CD14-positive monocyte (primary cell): ENCODE results near the gene MEPE. TPM values are rescaled to one million over a fixed set of nuclear protein-coding genes. Genes with fewer than 3 reads are reported as not detected.

Experiments
- DNase-seq, 3 donors: peaks; one replicate each; pipeline ENCODE4 v3.0.0-alpha.2; 2011 to 2022
- H2AFZ ChIP-seq: 2 replicates; pipeline ENCODE4 v1.6.0; 2012; ENCODE audit warnings: mild to moderate bottlenecking, low read depth, low read length, inconsistent platforms; ENCODE audit not compliant: insufficient read depth, poor library complexity, severe bottlenecking
- H3K27ac ChIP-seq, 2 donors: 1 replicate in 1 of 2; 2 replicates in 1 of 2; pipeline ENCODE4 v1.5.1; 2012 to 2013; ENCODE audit warnings: low read length in 2 of 2, control low read depth in 1 of 2, inconsistent platforms in 1 of 2, low read depth in 1 of 2, mild to moderate bottlenecking in 1 of 2
- H3K27me3 ChIP-seq, 2 donors: one replicate each; pipeline versions ENCODE4 v1.6.0 to v1.6.1; 2011 to 2013; ENCODE audit warnings: low read length in 2 of 2; ENCODE audit not compliant: control insufficient read depth in 2 of 2, insufficient read depth in 2 of 2
- H3K36me3 ChIP-seq, 2 donors: replicated peaks in 1 of 2; 1 replicate in 1 of 2; 2 replicates in 1 of 2; pipeline versions ENCODE4 v1.5.1 to v1.6.1; 2012 to 2013; ENCODE audit warnings: low read length in 2 of 2, control low read depth in 1 of 2, inconsistent platforms in 1 of 2, mild to moderate bottlenecking in 1 of 2; ENCODE audit not compliant: insufficient read depth in 2 of 2, control insufficient read depth in 1 of 2
- H3K4me1 ChIP-seq, 2 donors: 1 replicate in 1 of 2; 2 replicates in 1 of 2; pipeline versions ENCODE4 v1.5.1 to v1.6.1; 2012 to 2013; ENCODE audit warnings: low read length in 2 of 2, control low read depth in 1 of 2, inconsistent platforms in 1 of 2, mild to moderate bottlenecking in 1 of 2, moderate library complexity in 1 of 2; ENCODE audit not compliant: insufficient read depth in 2 of 2, control insufficient read depth in 1 of 2
- H3K4me2 ChIP-seq: replicated peaks from 2 replicates; pipeline ENCODE3; 2012; ENCODE audit warnings: low read length, moderate library complexity, mild to moderate bottlenecking; ENCODE audit not compliant: poor library complexity, severe bottlenecking; ENCODE audit errors: extremely low read depth
- H3K4me3 ChIP-seq, 3 experiments: fragments of 200-600 bp in 1 of 3; sonication (generic) in 1 of 3; replicated peaks in 1 of 3; 1 replicate in 2 of 3; 2 replicates in 1 of 3; pipeline ENCODE4 v1.5.1; 2011 to 2013; ENCODE audit warnings: low read length in 3 of 3, mild to moderate bottlenecking in 3 of 3, control low read depth in 2 of 3, low read depth in 2 of 3, inconsistent platforms in 1 of 3, moderate library complexity in 1 of 3
- H3K79me2 ChIP-seq: 2 replicates; pipeline ENCODE4 v1.6.0; 2012; ENCODE audit warnings: mild to moderate bottlenecking, control low read depth, inconsistent platforms, low read length, moderate library complexity; ENCODE audit not compliant: insufficient read depth
- H3K9ac ChIP-seq: 2 replicates; pipeline ENCODE4 v1.6.0; 2017; ENCODE audit warnings: low read length, mild to moderate bottlenecking; ENCODE audit not compliant: insufficient read depth, poor library complexity, severe bottlenecking
- H3K9me3 ChIP-seq, 2 donors: replicated peaks in 1 of 2; 1 replicate in 1 of 2; 2 replicates in 1 of 2; pipeline versions ENCODE4 v1.5.1 to v1.6.1; 2012 to 2013; ENCODE audit warnings: low read length in 2 of 2, control low read depth in 1 of 2; ENCODE audit not compliant: control insufficient read depth in 1 of 2, insufficient read depth in 1 of 2
- H4K20me1 ChIP-seq: 2 replicates; pipeline ENCODE4 v1.6.0; 2012; ENCODE audit warnings: mild to moderate bottlenecking, low read length, control low read depth, moderate library complexity; ENCODE audit not compliant: insufficient read depth
- H3K27ac Mint-ChIP-seq, 7 donors: one replicate each; pipeline ENCODE4 v1.8.0; 2020; ENCODE audit warnings: mild to moderate bottlenecking in 7 of 7, mixed read lengths in 7 of 7, moderate library complexity in 6 of 7, inconsistent platforms in 2 of 7
- H3K27me3 Mint-ChIP-seq, 3 donors: one replicate each; pipeline ENCODE4 v1.8.0; 2021 to 2022; ENCODE audit warnings: low read depth in 3 of 3, mild to moderate bottlenecking in 3 of 3, mixed read lengths in 3 of 3, moderate library complexity in 3 of 3, inconsistent platforms in 1 of 3
- H3K36me3 Mint-ChIP-seq, 2 donors: one replicate each; pipeline ENCODE4 v1.8.0; 2020; ENCODE audit warnings: mixed read lengths in 2 of 2, inconsistent platforms in 1 of 2, mild to moderate bottlenecking in 1 of 2
- H3K4me1 Mint-ChIP-seq: one replicate; pipeline ENCODE4 v1.8.0; 2020; ENCODE audit warnings: mild to moderate bottlenecking, mixed read lengths
- H3K4me3 Mint-ChIP-seq, 2 donors: one replicate each; pipeline ENCODE4 v1.8.0; 2020; ENCODE audit warnings: mild to moderate bottlenecking in 2 of 2, mixed read lengths in 2 of 2, moderate library complexity in 1 of 2
- H3K9me3 Mint-ChIP-seq, 7 donors: one replicate each; pipeline ENCODE4 v1.8.0; 2020 to 2022; ENCODE audit warnings: mixed read lengths in 7 of 7, mild to moderate bottlenecking in 6 of 7, moderate library complexity in 6 of 7, inconsistent platforms in 2 of 7
- CTCF ChIP-seq: fragments of 200-600 bp; IDR thresholded peaks from one replicate; pipeline ENCODE4 v1.8.0; 2022; ENCODE audit warnings: antibody characterized with exemption, mild to moderate bottlenecking
- WGBS: methylation state at CpG from one replicate; pipeline ENCODE4 v1.1.5; 2013; ENCODE audit warnings: missing lambda C conversion rate; ENCODE audit not compliant: insufficient coverage; 5-methylcytosine and 5-hydroxymethylcytosine counted together
- intact Hi-C, 2 donors: fragments of 100-400 bp; cut with micrococcal nuclease; formaldehyde crosslinking; loops; one replicate each; pipeline versions ENCODE4 v1.15.0 to v1.15.1; 2023
- polyA plus RNA-seq, 3 donors: library from polyadenylated mRNA; depleted of rRNA in 1 of 3; unstranded in 2 of 3; stranded (reverse) in 1 of 3; fragments of 300-500 nt in 2 of 3; fragments of >200 nt in 1 of 3; fragmentation: Illumina TruSeq in 2 of 3; gene quantifications; 1 replicate in 2 of 3; 2 replicates in 1 of 3; pipeline ENCODE4 v1.2.3, GENCODE V29; 2012 to 2021

MEPE gene
- polyA plus RNA-seq, 3 donors: not detected

GRCh38 chr4:87839592-87839946, 6.8 kb downstream of the MEPE start:
- H3K4me3 ChIP-seq: no peak overlapping the region
- Mint-ChIP-seq H3K4me3 (no peak overlapping the region), H3K27me3 (peaks cover 0 to 10% (median 5%) of the 10 kb centered on the region in 3 donors), H3K4me1 (peaks cover 17% of the 10 kb centered on the region), H3K36me3 (no peaks in the 10 kb centered on the region), H3K9me3 (no peaks in the 10 kb centered on the region), H3K27ac (no peak overlapping the region)
- no peak overlapping the region for H3K9ac ChIP-seq
- WGBS: no CpG with 5 or more reads among the region's 1 CpG
- H4K20me1 ChIP-seq: no peaks in the 10 kb centered on the region
- no peak overlapping the region for H3K27ac ChIP-seq
- H3K79me2 ChIP-seq: no peaks in the 10 kb centered on the region
- intact Hi-C loops: loop anchor here (5.0 to 10.0 kb wide), 3 partner anchors 105 to 157 kb away; no protein-coding TSS in a partner anchor
- H3K27me3 ChIP-seq: no peaks in the 10 kb centered on the region
- no peaks in the 10 kb centered on the region for H3K9me3 ChIP-seq
- peak; percentile 46 for TF ChIP-seq CTCF
- no peak overlapping the region for H2AFZ ChIP-seq
- peaks cover 12 to 15% of the 10 kb centered on the region in 2 donors for H3K4me1 ChIP-seq
- H3K4me2 ChIP-seq: no peak overlapping the region
- no peak for DNase-seq
- H3K36me3 ChIP-seq: no peaks in the 10 kb centered on the region

- H3K9me3 Mint-ChIP-seq: no peaks in the 10 kb centered on the region
- H3K27ac ChIP-seq: no peak overlapping the region
- no peak for DNase-seq
Observed at GRCh38 chr4:87840149-87840548, 7.4 kb downstream of the MEPE start.

More at GRCh38 chr4:87840149-87840548, 7.4 kb downstream of the MEPE start:
- no CpG with 5 or more reads among the region's 3 CpGs for WGBS
- TF ChIP-seq CTCF: no peak
- no peaks in the 10 kb centered on the region for H3K79me2 ChIP-seq
- intact Hi-C loops: no loop called here
- peaks cover 18% of the 10 kb centered on the region for H3K4me1 Mint-ChIP-seq
- H3K36me3 ChIP-seq: no peaks in the 10 kb centered on the region
- no peaks in the 10 kb centered on the region for H3K36me3 Mint-ChIP-seq
- no peak overlapping the region for H3K4me2 ChIP-seq
- H3K27ac Mint-ChIP-seq: no peak overlapping the region
- no peaks in the 10 kb centered on the region for H3K9me3 ChIP-seq
- H3K27me3 Mint-ChIP-seq: peaks cover 0 to 10% (median 5%) of the 10 kb centered on the region in 3 donors
- H3K9ac ChIP-seq: no peak overlapping the region
- no peaks in the 10 kb centered on the region for H3K27me3 ChIP-seq
- no peaks in the 10 kb centered on the region for H4K20me1 ChIP-seq
- H3K4me3 ChIP-seq: no peak overlapping the region
- H2AFZ ChIP-seq: no peak overlapping the region
- H3K4me3 Mint-ChIP-seq: no peak overlapping the region
- peaks cover 12 to 17% of the 10 kb centered on the region in 2 donors for H3K4me1 ChIP-seq
